A549 (cell line): ENCODE results near the gene REEP3. TPM values are rescaled to one million over a fixed set of nuclear protein-coding genes. Genes with fewer than 3 reads are reported as not detected.

ENCODE experiments used
- ATAC-seq, 2 experiments: fragments of 200-7000 bp in 1 of 2; fragments of >200 bp in 1 of 2; cut with Nextera tagmentation in 1 of 2; cut with Tn5 transposase in 1 of 2; 3 replicates each; pipeline versions ENCODE4 v1.8.0 to v1.9.1; 2018 to 2020; ENCODE audit warnings: mild to moderate bottlenecking in 1 of 2, moderate library complexity in 1 of 2
- CTCF ChIA-PET: fragments of 300-600 bp; sonication (Branson Sonifier 250); formaldehyde crosslinking; extraction: SDS; loops from one replicate; lab custom pipeline; 2021; ENCODE audit warnings: antibody characterized with exemption, inconsistent platforms; lab: Yijun Ruan, JAX
- POLR2A ChIA-PET: fragments of 350-600 bp; formaldehyde crosslinking; extraction: SDS; loops from one replicate; lab custom pipeline; 2021; ENCODE audit warnings: antibody characterized with exemption, inconsistent platforms; lab: Yijun Ruan, JAX
- DNase-seq, 2 experiments: peaks; one replicate each; pipeline versions ENCODE4 v3.0.0 to v3.0.0-alpha.2; 2011 to 2016; ENCODE audit warnings: low read depth in 1 of 2, low spot score in 1 of 2
- FAIRE-seq: peaks from 2 replicates; lab custom pipeline; 2011; peaks lifted over from hg19 to GRCh38; lab: Jason Lieb, UNC
- H3K27ac ChIP-seq, 2 experiments: fragments of >200 bp; sonication (Bioruptor Twin); formaldehyde crosslinking; 3 replicates each; pipeline ENCODE4 v1.5.1; 2016 to 2017
- H3K4me1 ChIP-seq: fragments of >200 bp; sonication (Bioruptor Twin); formaldehyde crosslinking; 3 replicates; pipeline ENCODE4 v1.6.1; 2016
- H3K4me2 ChIP-seq: fragments of >200 bp; sonication (Bioruptor Twin); formaldehyde crosslinking; 3 replicates; pipeline ENCODE4 v1.6.1; 2016
- H3K4me3 ChIP-seq: fragments of >200 bp; sonication (Bioruptor Twin); formaldehyde crosslinking; 3 replicates; pipeline ENCODE4 v1.5.1; 2016
- H3K9me3 ChIP-seq: fragments of >200 bp; sonication (Bioruptor Twin); formaldehyde crosslinking; 3 replicates; pipeline ENCODE4 v1.6.1; 2016
- ATOH8 ChIP-seq: fragments of 250-450 bp; sonication (Bioruptor Pico); IDR thresholded peaks from 2 replicates; pipeline ENCODE4 v1.5.0; 2020; ENCODE audit warnings: low read depth, mild to moderate bottlenecking, moderate library complexity
- BCL3 ChIP-seq: fragments of >200 bp; sonication (Bioruptor Twin); formaldehyde crosslinking; IDR thresholded peaks from 3 replicates; pipeline ENCODE4 v1.6.1; 2016
- BHLHE40 ChIP-seq: IDR thresholded peaks from 2 replicates; pipeline ENCODE4 v1.6.1; 2012; ENCODE audit warnings: low read depth, low read length, inconsistent platforms
- CBX8 ChIP-seq: fragments of 200-600 bp; sonication (generic); IDR thresholded peaks from 2 replicates; pipeline ENCODE4 v1.6.1; 2016
- CEBPB ChIP-seq, 2 experiments: fragments of >200 bp in 1 of 2; sonication (Bioruptor Twin) in 1 of 2; formaldehyde crosslinking in 1 of 2; IDR thresholded peaks; 2 replicates each; pipeline ENCODE4 v1.6.1; 2012 to 2016
- EHF ChIP-seq: fragments of 250-450 bp; sonication (Bioruptor Pico); IDR thresholded peaks from 2 replicates; pipeline ENCODE4 v1.5.0; 2020; ENCODE audit warnings: mild to moderate bottlenecking
- EHMT2 ChIP-seq: fragments of 200-600 bp; sonication (generic); IDR thresholded peaks from 2 replicates; pipeline ENCODE4 v1.6.1; 2016; ENCODE audit warnings: antibody characterized with exemption, low read depth, mild to moderate bottlenecking, moderate library complexity
- ELK1 ChIP-seq: fragments of 150-350 bp; IDR thresholded peaks from 2 replicates; pipeline ENCODE4 v1.6.1; 2014; ENCODE audit warnings: low read depth, mild to moderate bottlenecking, low read length
- FOSB ChIP-seq: fragments of 250-450 bp; sonication (Bioruptor Pico); IDR thresholded peaks from 2 replicates; pipeline ENCODE4 v1.5.0; 2020; ENCODE audit warnings: mild to moderate bottlenecking, moderate library complexity
- FOXS1 ChIP-seq: fragments of 250-450 bp; sonication (Bioruptor Pico); IDR thresholded peaks from 2 replicates; pipeline ENCODE4 v1.5.0; 2020; ENCODE audit warnings: mild to moderate bottlenecking, moderate library complexity
- HEYL ChIP-seq: fragments of 250-450 bp; sonication (Bioruptor Pico); IDR thresholded peaks from 2 replicates; pipeline ENCODE4 v1.8.0; 2021; ENCODE audit warnings: mild to moderate bottlenecking, moderate library complexity
- HOXA7 ChIP-seq: fragments of 250-450 bp; sonication (Bioruptor Pico); IDR thresholded peaks from 2 replicates; pipeline ENCODE4 v1.5.0; 2020; ENCODE audit warnings: mild to moderate bottlenecking, moderate library complexity
- HOXB13 ChIP-seq: fragments of 250-450 bp; sonication (Bioruptor Pico); IDR thresholded peaks from 2 replicates; pipeline ENCODE4 v1.5.0; 2020; ENCODE audit warnings: low read depth, mild to moderate bottlenecking, moderate library complexity
- JUN ChIP-seq, 2 experiments: fragments of >200 bp; sonication (Bioruptor Twin); formaldehyde crosslinking; IDR thresholded peaks; 2 replicates in 1 of 2; 3 replicates in 1 of 2; pipeline ENCODE4 v1.6.1; 2016 to 2017
- KDM1A ChIP-seq: fragments of 200-600 bp; sonication (generic); IDR thresholded peaks from 2 replicates; pipeline ENCODE4 v1.6.1; 2016; ENCODE audit warnings: low read depth, mild to moderate bottlenecking
- KDM5A ChIP-seq: fragments of 200-600 bp; sonication (generic); IDR thresholded peaks from 2 replicates; pipeline ENCODE4 v1.6.1; 2016; ENCODE audit warnings: antibody characterized with exemption, mild to moderate bottlenecking
- MAFK ChIP-seq: fragments of 450-650 bp; IDR thresholded peaks from 2 replicates; pipeline ENCODE4 v1.6.1; 2014; ENCODE audit not compliant: partially characterized antibody
- MAZ ChIP-seq: fragments of 150-350 bp; IDR thresholded peaks from 2 replicates; pipeline ENCODE4 v1.6.1; 2014; ENCODE audit warnings: antibody characterized with exemption, low read depth, low read length, borderline replicate concordance
- MYC ChIP-seq: IDR thresholded peaks from 2 replicates; pipeline ENCODE4 v1.6.1; 2012; ENCODE audit warnings: mild to moderate bottlenecking, inconsistent platforms, low read length, improper control_type of control experiment, borderline replicate concordance
- NFE2L2 ChIP-seq: fragments of 150-350 bp; conservative IDR thresholded peaks from 2 replicates; pipeline ENCODE4 v1.6.1; 2014; ENCODE audit warnings: low read length
- NR3C1 ChIP-seq: fragments of >200 bp; sonication (Bioruptor Twin); formaldehyde crosslinking; IDR thresholded peaks from 3 replicates; pipeline ENCODE4 v1.6.1; 2017
- PBX3 ChIP-seq: IDR thresholded peaks from 2 replicates; pipeline ENCODE4 v1.6.1; 2012
- PHF8 ChIP-seq: fragments of 200-600 bp; sonication (generic); IDR thresholded peaks from 2 replicates; pipeline ENCODE4 v1.6.1; 2016; ENCODE audit warnings: low read depth, mild to moderate bottlenecking, antibody characterized with exemption, moderate library complexity, borderline replicate concordance
- POLR2A ChIP-seq: IDR thresholded peaks from 2 replicates; pipeline ENCODE4 v1.6.1; 2012; ENCODE audit warnings: mild to moderate bottlenecking, low read length
- RAD21 ChIP-seq, 2 experiments: fragments of >200 bp in 1 of 2; sonication (Bioruptor Twin) in 1 of 2; formaldehyde crosslinking in 1 of 2; IDR thresholded peaks in 1 of 2; conservative IDR thresholded peaks in 1 of 2; 2 replicates in 1 of 2; 3 replicates in 1 of 2; pipeline ENCODE4 v1.6.1; 2012 to 2018; ENCODE audit warnings: inconsistent platforms in 1 of 2
- RARB ChIP-seq: fragments of 250-450 bp; sonication (Bioruptor Pico); IDR thresholded peaks from 2 replicates; pipeline ENCODE4 v1.8.0; 2021; ENCODE audit warnings: mild to moderate bottlenecking, moderate library complexity
- RCOR1 ChIP-seq: fragments of 150-350 bp; IDR thresholded peaks from 2 replicates; pipeline ENCODE4 v1.6.1; 2014; ENCODE audit warnings: antibody characterized with exemption, low read length, low read depth
- REST ChIP-seq: fragments of 200-600 bp; sonication (generic); IDR thresholded peaks from 2 replicates; pipeline ENCODE4 v1.6.1; 2016; ENCODE audit warnings: antibody characterized with exemption, mild to moderate bottlenecking, moderate library complexity
- TP53 ChIP-seq: fragments of 250-450 bp; sonication (Bioruptor Pico); IDR thresholded peaks from 2 replicates; pipeline ENCODE4 v1.5.0; 2021; ENCODE audit warnings: mild to moderate bottlenecking, moderate library complexity
- USF2 ChIP-seq: fragments of 450-650 bp; IDR thresholded peaks from 2 replicates; pipeline ENCODE4 v1.6.1; 2014; ENCODE audit warnings: antibody characterized with exemption
- ZNF302 ChIP-seq: fragments of 250-450 bp; sonication (Bioruptor Pico); IDR thresholded peaks from 2 replicates; pipeline ENCODE4 v1.9.0; 2021; ENCODE audit warnings: inconsistent platforms, mild to moderate bottlenecking, moderate library complexity
- ZSCAN20 ChIP-seq: fragments of 250-450 bp; sonication (Bioruptor Pico); IDR thresholded peaks from 2 replicates; pipeline ENCODE4 v1.8.0; 2022; ENCODE audit warnings: mild to moderate bottlenecking, moderate library complexity
- WGBS: methylation state at CpG from one replicate; pipeline ENCODE4 v1.1.6; 2017; ENCODE audit errors: missing lambda C conversion rate; 5-methylcytosine and 5-hydroxymethylcytosine counted together
- polyA plus RNA-seq, 4 experiments: library from polyadenylated mRNA; depleted of rRNA in 3 of 4; stranded (reverse); fragments of >200 nt; fragmentation: RNase III in 1 of 4; extraction: RNeasy Plus Mini Kit Qiagen cat#74134 plus additional on column Dnase treatment in 1 of 4; gene quantifications; 2 replicates in 3 of 4; 3 replicates in 1 of 4; pipeline ENCODE4 v1.2.3, GENCODE V29; 2011 to 2017

REEP3 gene
- polyA plus RNA-seq, 2 of the 4 experiments (the other 2 are of a cell fraction): 19.6 to 35.8 TPM

- 2% methylated on average over 32 of the region's 102 CpGs for WGBS
- peak overlapping the region; percentile 70 for H3K4me3 ChIP-seq
- H3K4me2 ChIP-seq: peak overlapping the region; percentile 82
- peak overlapping the region; percentile 98 to 99 for H3K27ac ChIP-seq
- FAIRE-seq (no peak), DNase-seq (peak; percentile 56 to 77), ATAC-seq (peak; percentile 87)
- CTCF ChIA-PET: interaction anchor here (0.8 to 1.4 kb wide), 3 partner anchors 14 to 107 kb away, joined by 3 to 4 read pairs (median 3); no protein-coding TSS in a partner anchor
- no peaks in the 10 kb centered on the region for H3K9me3 ChIP-seq
- POLR2A ChIA-PET: interaction anchor here (0.6 to 3.5 kb wide), 16 partner anchors 8 to 264 kb away, joined by 3 to 23 read pairs (median 3); no protein-coding TSS in a partner anchor
- peaks cover 20% of the 10 kb centered on the region; the same call in 2 of the 3 replicates for H3K4me1 ChIP-seq
- TF ChIP-seq TP53 (CRISPR knock-in tag) (peak; percentile 73; the same call in 1 of the 2 replicates), BCL3 (0 out of 3 replicates have a peak, but pooled peaks have one; percentile 45), CEBPB (IDR thresholded peaks at IDR 0.05) (no peak), PHF8 (peak; percentile 88), PBX3 (no peak), EHF (CRISPR knock-in tag) (0 out of 2 replicates have a peak, but pooled peaks have one; percentile 44), REST (no peak), FOSB (CRISPR knock-in tag) (no peak), EHMT2 (no peak), USF2 (peak; percentile 73), MAZ (no peak), ATOH8 (CRISPR knock-in tag) (no peak), RAD21 (conservative IDR thresholded peaks at IDR 0.05 in 1 of 2, IDR thresholded peaks at IDR 0.05 in 1 of 2) (peak in 1 of 2 experiments; percentile 21; a peak in 2 of 5 replicates), FOXS1 (CRISPR knock-in tag) (no peak), KDM1A (no peak), ZNF302 (CRISPR knock-in tag) (no peak), RARB (no peak), NR3C1 (no peak), RCOR1 (no peak), KDM5A (no peak), ELK1 (no peak), MYC (no peak), ZSCAN20 (CRISPR knock-in tag) (no peak), MAFK (no peak), HOXA7 (CRISPR knock-in tag) (no peak), HOXB13 (CRISPR knock-in tag) (0 out of 2 replicates have a peak, but pooled peaks have one; percentile 39), BHLHE40 (no peak), JUN (IDR thresholded peaks at IDR 0.05) (peak; percentile 59 to 63; a peak in 3 of 5 replicates), POLR2A (peak; percentile 67), HEYL (CRISPR knock-in tag) (no peak), CBX8 (no peak), NFE2L2 (no peak)
These were observed 445 bp downstream of the REEP3 start for GRCh38 chr10:63521416-63522276.
